GM12875 (cell line): Measurements from ENCODE around the gene TRIM59.

Experiments
- H3K4me3 ChIP-seq: one replicate; pipeline ENCODE4 v1.5.1; 2011; ENCODE audit warnings: low read depth, low read length, control low read depth
- TF ChIP-seq, protein P1 (sequence below): IDR thresholded peaks from 2 replicates; pipeline ENCODE4 v1.5.1; 2011; ENCODE audit warnings: low read depth, mild to moderate bottlenecking, control low read depth, inconsistent platforms, low read length, moderate library complexity, borderline replicate concordance; ENCODE audit not compliant: insufficient read depth

Gene TRIM59

DNA sequence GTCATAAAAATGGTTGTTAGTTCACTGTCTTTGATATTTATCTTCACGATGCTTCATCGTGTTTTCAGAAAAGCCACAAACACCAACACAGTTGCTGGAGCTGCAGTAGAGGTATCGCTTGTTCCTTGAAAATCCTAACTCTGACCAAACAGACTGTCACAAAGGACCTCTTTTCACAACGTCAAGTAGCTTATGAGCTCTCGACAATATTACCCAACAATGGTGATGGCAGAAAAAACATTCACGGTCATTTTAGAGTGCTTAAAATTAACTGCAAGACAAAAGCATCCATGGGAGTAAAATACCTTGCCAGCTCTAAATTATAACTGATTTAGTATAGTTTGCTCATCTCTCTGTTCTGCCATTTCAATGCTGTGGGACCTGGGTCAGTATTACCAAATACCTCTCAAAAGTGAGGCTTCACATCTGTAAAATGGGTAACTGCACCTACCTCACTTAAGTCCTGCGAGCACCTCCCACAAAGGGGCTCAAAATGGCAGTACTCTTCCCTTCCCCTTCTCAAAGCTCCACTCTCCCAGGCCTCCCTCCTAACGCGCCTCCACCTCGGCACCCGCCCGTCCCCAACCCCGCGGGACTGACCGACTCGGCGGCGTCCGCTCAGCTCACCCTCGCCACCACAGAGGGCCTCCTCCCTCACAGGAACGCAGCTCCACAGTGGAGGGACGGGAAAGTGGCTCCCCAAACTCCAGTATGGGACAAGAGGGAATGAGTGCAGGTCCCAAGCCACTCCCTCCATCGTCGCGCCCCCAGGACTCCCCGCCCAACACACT is 546 bp downstream of the TRIM59 start:
- TF ChIP-seq, protein P1, sequence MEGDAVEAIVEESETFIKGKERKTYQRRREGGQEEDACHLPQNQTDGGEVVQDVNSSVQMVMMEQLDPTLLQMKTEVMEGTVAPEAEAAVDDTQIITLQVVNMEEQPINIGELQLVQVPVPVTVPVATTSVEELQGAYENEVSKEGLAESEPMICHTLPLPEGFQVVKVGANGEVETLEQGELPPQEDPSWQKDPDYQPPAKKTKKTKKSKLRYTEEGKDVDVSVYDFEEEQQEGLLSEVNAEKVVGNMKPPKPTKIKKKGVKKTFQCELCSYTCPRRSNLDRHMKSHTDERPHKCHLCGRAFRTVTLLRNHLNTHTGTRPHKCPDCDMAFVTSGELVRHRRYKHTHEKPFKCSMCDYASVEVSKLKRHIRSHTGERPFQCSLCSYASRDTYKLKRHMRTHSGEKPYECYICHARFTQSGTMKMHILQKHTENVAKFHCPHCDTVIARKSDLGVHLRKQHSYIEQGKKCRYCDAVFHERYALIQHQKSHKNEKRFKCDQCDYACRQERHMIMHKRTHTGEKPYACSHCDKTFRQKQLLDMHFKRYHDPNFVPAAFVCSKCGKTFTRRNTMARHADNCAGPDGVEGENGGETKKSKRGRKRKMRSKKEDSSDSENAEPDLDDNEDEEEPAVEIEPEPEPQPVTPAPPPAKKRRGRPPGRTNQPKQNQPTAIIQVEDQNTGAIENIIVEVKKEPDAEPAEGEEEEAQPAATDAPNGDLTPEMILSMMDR, result no peak
- H3K4me3 ChIP-seq, result peak overlapping the region; percentile 72

DNA sequence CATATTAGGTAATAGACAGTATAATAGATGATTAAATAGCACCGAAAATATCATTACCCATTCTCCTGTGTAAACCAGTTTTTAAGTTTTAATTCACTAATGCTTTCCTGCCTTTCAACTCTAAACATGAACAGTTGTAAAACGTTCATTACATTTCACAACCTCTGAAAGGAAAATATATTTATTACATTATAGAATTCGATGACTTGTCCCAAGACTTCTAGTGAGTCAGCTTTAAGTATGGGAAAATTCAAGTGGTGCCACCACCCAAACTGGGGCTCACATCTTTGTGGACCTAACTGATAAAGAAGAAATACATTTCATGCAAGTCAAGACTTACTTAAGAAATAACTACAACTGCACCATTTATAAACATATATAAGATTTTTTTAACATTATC is 2.0 kb downstream of the TRIM59 start:
- TF ChIP-seq, protein P1, result no peak
- no peak overlapping the region for H3K4me3 ChIP-seq

DNA sequence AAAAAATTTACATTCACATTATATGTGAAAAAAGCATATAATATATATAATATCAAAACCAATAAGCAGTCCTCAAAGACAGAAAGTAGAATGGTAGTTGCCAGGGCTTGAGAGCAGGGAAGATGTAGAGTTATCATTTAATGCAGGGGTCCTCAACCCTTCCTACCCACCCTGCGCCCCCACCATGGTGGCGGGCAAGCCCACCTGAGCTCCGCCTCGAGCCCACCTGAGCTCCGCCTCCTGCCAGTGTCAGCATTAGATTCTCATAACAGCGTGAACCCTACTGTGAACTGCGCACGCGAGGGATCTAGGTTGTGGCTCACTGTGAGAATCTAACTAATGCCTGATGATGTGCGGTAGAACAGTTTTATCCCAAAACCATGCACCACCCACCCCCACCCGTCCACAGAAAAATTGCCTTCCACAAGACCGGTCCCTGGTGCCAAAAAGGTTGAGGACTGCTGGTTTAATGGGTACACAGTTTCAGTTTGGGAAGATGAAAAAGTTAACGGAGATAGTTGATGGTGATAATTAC is 3.0 kb downstream of the TRIM59 start:
- TF ChIP-seq, protein P1, result no peak
- no peak overlapping the region for H3K4me3 ChIP-seq

DNA sequence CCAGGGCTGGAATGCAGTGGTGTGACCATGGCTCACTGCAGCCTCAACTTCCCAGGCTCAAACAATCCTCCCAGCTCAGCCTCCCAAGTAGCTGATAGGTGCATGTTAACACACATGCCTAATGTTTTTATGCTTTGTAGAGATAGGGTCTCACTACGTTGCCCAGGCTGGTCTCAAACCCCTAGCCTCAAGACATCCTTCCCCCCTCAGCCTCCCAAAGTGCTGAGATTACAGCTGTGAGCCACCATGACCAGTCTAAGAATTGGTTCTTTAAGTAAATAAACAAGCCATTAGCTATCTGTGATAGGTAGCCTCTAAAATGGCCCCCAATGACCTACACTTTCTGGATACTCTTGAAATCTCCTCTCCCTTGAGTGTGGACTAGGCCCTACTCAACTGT is 3.7 kb downstream of the TRIM59 start:
- TF ChIP-seq, protein P1, result no peak
- no peak overlapping the region for H3K4me3 ChIP-seq

DNA sequence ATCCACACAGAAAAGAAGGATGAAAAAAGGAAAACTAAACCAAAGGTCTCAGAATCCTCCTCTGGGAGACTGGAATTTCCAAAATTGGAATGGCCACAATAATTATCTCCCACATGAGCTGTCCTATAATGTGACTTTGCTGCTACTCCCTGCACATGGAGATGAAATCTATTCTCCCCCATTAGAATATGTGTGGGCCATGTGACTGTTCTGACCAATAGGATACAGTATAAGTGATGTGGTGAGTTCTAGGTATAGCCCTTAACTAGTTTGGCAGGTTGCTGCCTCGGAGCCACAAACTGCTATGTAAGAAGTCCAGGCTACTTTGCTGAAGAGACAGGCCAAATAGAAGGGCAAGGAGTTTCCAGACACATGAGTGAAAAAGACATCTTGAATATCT is 5.2 kb downstream of the TRIM59 start:
- TF ChIP-seq, protein P1, result no peak
- no peak overlapping the region for H3K4me3 ChIP-seq

DNA sequence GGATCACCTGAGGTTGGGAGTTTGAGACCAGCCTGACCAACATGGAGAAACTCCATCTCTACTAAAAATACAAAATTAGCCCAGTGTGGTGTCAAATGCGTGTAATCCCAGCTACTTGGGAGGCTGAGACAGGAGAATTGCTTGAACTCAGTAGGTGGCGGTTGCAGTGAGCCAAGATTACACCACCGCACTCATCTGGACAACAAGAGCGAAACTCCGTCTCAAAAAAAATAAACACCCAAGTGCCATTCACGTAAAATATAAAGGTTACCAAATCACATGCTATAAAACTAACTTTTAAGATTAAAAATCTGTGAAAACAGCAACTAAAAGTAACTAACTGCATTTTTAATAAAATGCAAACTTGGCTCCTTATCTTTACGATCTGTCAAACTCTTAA is 8.9 kb downstream of the TRIM59 start:
- TF ChIP-seq, protein P1, result no peak
- H3K4me3 ChIP-seq, result no peak overlapping the region

DNA sequence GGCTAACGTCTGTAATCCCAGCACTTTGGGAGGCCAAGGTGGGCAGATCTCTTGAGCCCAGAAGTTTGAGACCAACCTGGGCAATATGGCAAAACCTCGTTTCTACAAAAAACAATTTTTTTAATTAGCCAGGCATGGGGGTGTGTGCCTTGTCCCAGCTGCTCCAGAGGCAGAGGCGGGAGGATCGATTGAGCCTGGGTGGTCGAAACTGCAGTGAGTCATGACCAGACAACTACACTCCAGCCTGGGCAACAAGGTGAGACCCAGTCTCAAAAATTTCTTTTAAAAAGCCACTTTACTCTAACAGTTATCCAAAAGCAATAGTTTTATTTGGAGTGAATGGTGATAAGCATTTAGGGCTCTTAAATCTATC is 12.5 kb downstream of the TRIM59 start:
- TF ChIP-seq, protein P1, result no peak
- no peak overlapping the region for H3K4me3 ChIP-seq
